Dermis blood vessel endothelial cell (primary cell): Measurements from ENCODE around the gene IFI6. TPM values are rescaled to one million over a fixed set of nuclear protein-coding genes. Genes with fewer than 3 reads are reported as not detected.
A peak's percentile ranks its signal among the peaks of the same experiment; 100 is the strongest.

ENCODE experiments used
- DNase-seq: peaks from one replicate; pipeline ENCODE4 v3.0.0; 2010
- total RNA-seq: library from RNA; depleted of rRNA; stranded (reverse); fragments of >200 nt; gene quantifications from 2 replicates; pipeline ENCODE4 v1.2.3, GENCODE V29; 2014

The IFI6 gene
- total RNA-seq, 1 donor from 2014 or later: 57.7 TPM

DNA sequence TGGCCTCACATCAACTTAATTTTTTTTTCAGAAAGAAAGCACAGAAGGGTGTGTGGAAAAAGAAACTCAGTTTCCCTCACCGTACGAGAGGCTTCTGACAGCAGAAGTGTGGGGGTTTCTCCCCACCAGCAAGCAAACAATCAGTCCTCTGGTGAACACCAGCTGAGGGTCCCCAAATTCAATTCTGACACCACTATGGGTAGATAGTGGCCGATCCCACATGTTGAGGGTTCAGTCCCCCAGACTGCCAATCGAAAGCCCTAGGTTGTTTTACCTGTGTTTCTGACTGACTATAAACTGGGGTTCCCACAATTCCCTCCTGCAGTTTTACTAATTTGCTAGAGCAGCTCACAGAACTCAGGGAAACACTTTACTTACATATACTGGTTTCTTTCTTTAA is 2.1 kb downstream of the IFI6 start:
- DNase-seq: no peak

GRCh38 chr1:27668808-27669723 is 2.9 kb downstream of the IFI6 start:
- peak; percentile 78 for DNase-seq

- DNase-seq: no peak
These were observed 3.7 kb downstream of the IFI6 start for GRCh38 chr1:27668121-27668807.

- DNase-seq: no peak
These were observed 5.2 kb downstream of the IFI6 start for GRCh38 chr1:27666791-27667254.

DNA sequence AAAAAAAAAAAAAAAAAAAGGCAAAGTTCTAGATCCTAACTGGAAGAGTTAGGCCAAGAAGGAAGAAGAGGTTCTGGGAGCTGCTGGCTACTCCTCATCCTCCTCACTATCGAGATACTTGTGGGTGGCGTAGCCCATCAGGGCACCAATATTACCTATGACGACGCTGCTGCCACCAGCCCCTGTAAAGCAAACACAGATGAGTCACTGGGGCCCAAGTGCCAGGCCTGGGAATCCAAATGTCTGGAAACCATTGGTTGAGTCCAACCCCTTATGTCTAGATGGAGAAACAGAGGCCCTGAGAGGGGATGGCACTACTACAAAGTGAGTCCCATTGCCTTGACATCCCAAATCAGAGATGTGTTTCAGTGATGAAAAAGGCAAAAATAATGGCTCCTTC is 5.7 kb downstream of the IFI6 start:
- DNase-seq: no peak

GRCh38 chr1:27665016-27665651 is 6.9 kb downstream of the IFI6 start:
- DNase-seq: no peak

DNA sequence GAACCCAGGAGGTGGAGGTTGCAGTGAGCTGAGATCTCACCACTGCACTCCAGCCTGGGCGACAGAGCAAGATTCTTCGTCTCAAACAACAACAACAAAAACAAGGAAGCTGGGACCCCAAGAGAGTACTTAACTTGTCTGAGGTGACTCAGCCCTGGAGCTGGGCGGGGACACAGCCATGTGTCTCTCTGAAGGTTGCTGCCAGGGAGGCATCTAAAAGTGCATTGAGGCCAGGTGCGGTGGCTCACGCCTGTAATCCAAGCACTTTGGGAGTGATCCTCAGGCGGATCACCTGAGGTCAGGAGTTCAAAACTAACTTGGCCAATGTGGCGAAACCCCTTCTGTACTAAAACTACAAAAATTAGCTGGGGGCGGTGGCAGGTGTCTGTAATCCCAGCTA is 7.7 kb downstream of the IFI6 start:
- no peak for DNase-seq

GRCh38 chr1:27662707-27663393 is 9.1 kb downstream of the IFI6 start:
- peak; percentile 90 for DNase-seq

DNA sequence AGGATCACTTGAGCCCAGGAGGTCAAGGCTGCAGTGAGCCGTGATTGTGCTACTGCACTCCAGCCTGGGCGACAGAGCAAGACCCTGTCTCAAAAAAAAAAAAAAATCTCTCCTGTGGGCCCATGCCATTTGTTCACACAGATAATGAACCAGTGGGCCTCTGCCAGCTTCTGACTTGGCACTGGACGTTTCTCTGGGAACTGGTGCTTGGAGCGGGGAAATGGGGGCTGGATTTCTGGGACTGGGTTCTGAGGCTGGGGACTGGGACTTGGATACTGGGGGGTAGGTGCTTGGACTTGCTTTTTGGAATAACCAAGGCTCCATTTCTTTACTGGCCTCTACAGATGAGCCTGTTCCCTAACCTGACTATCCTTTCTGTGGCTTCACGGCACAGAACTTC is 9.7 kb downstream of the IFI6 start:
- DNase-seq: no peak

- no peak for DNase-seq
These were observed 10.4 kb downstream of the IFI6 start for GRCh38 chr1:27661412-27662075.

DNA sequence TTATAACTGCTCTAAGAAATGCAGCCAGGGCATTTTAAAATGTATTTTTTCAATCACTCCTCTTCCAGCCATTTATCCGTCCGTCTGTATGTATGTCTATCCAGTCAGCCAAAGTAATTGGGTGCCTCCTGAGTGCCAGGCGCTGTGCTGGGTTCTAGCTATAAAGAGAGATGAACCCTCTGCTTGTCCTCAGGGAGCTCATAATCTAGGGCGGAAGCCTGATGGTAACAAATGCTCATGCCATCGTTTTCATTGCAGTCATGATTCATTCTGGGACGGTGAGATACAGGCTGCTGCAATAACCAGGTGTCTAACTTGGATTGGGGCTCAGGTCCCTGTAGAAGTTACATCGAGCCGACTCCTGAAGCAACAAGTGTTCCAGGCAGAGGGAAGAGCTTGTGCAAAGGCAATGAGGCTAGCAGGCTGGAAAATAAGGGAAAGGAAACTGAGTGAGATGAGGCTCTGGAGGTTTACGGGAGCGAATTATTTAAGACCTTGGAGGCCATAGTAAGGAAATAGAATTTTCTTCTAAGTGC is 11.6 kb downstream of the IFI6 start:
- peak; percentile 20 for DNase-seq

DNA sequence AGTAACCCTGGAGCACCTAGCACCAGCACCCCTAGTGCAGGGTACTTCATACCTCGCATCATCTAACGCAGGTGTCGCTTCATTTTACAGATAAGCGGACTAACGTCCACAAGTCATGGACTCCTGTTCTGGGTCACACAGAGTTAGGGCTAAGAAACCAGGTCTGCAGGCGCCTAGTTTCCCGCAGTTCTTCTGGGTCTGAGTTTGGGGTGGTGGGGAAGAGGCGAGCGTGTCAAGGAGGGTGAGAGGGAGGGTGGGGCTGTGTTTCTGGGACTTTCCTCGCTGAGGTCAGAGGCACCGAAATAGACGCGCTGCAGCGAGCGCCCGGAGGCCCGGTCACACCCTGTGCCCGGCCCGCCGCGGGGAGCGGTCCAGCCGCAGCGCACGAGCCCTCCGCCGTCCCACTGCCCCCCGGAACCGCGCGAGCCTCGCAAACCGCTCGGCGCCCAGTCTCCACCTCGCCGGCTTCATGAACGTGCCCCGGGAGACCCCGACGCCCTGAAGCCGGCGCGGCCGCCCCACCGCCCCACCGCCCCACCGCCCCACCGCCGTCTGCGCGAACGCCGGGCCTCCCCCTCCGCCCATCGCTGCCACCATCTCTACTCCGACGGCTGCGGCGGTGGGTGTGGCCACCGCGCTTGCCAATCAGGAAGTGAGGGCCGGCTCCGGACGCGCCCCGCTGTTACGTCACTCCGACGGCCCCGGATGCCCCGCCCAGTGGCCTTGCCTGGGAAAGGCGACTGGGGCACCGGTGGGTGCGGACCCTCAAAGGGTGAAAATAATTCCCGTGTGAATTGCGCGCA is 12.3 kb downstream of the IFI6 start:
- peak; percentile 84 for DNase-seq

- peak; percentile 23 for DNase-seq
These were observed 13.0 kb downstream of the IFI6 start for GRCh38 chr1:27658951-27659496.

DNA sequence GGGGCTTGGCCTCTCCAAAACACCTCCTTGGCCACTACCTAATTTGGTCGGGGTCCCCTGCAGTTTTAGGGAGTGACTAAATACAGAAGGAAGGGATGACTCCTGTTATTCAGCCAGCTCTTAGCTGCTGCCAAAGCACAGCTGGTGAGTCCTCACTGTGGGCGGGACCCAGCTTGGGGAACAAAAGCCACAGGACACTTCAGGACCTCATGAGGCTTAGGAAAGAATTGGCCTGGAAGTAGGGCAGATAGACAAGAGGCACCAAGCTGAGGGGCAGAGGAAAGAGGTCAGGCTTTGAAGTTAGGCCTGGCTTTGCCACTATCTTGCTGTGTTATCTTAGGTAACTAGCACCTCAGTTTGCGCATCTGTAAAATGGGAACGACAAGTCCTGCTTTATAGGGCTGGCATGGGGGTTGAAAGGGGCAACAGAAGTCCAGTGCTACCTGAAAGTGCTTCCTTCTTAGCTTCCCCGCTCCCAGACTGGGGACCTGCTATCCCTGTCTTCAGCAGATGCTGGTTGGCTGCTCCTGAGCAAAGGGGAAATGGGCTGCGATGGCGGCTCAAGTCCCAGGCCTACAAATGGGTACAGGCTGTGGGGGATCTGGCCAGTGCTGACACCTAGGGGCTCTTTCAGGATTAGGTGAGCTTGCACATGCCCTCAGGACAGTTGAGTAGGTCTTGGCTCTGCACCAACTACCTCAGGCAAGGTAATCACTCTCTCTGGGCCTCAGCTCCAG is 15.7 kb downstream of the IFI6 start:
- peak; percentile 49 for DNase-seq

DNA sequence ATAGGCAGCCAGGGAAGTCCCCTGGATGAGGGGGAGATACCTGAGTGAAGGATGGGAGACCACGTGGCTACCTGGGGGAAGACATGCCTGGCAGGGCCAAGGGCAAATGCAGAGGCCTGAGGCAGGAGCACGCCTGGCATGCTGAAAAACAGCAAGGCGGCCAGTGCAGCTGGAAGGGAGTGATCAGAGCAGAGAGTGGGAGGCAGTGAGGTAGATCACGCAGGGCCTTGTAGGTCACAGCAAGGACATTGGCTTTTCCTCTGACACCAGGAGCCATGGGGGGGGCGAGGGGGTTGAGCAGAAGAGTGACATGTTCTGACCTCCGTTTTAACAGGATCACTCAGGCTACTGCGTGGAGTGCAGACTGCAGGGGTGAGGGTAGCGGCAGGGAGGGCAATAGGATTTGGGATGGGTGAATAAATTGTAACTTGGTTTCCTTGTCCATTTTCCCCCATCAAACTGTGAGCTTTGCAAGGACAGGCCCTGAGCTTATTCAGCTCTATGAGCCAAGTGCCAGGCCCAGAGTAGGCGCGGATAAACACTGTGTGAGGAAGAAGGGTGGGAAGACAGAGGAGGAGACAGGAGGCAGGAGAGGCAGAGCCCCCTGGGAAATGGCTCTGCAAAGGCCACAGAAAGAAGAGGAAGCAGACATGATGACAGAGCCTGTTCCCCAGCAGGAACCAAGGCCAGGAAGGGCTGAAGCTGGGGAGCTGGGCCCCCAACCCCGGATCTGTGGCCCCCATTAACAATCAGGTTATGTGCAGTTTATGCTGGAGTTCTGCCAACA is 16.6 kb downstream of the IFI6 start:
- DNase-seq: no peak

DNA sequence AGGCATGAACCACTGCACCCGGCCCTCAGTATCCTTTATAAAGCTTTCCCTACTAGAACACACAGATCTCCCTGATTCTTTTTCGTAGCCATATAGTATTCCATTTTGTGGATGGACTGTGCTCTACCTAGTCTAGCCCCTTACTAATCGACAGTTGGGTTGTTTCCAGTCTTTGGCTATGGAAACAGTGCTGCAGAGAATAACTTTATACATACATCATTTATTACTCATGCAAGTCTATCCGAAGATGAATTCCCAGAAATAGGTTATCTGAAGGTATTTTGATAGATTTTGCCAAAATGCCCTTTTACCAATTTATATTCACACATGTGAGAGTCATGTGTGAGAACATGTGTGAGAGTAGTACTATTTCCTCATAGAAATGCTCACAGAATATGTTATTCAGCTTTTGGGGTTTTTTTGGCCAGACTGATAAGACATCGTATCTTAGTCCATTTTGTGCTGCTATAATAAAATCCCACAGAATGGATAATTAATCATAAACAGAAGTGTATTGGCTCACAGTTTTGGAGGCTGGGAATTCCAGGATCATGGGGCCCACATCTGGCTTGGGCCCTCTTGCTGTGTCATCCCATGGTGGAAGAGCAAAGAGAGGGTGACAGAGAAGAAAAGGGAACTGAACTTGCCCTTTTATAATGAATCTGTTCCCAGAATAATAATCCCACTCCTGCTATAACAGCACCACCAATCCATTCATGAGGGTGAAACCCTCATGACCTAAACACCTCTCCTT is 19.7 kb downstream of the IFI6 start:
- DNase-seq: no peak

GRCh38 chr1:27650539-27651175 is 21.3 kb downstream of the IFI6 start:
- peak; percentile 42 for DNase-seq

GRCh38 chr1:27650171-27650538 is 21.8 kb downstream of the IFI6 start:
- no peak for DNase-seq
